HG03457 (cell line): ENCODE results near the gene EDDM3A.
"Not testable (repeated sequence)": the region's sequence is repeated elsewhere in the genome, so short reads cannot be mapped to it uniquely, and the experiment has no call there.

Experiments
- ATAC-seq: cut with Tn5 transposase; IDR thresholded peaks from one replicate; pipeline ENCODE4 v1.9.1; 2021; ENCODE audit warnings: moderate number of reproducible peaks; ENCODE audit not compliant: unreplicated experiment

Gene EDDM3A

GRCh38 chr14:20745571-20746358 is at the start of gene EDDM3A:
Gene EDDM3A, plus strand, starts transcription at chr14:20745887. Its CDS starts 1,694 bp downstream, at chr14:20747581.
- no peak for ATAC-seq

GRCh38 chr14:20696764-20697163 is 48.9 kb upstream of the EDDM3A start:
- ATAC-seq = no peak

- no peak for ATAC-seq
Observed at GRCh38 chr14:20697273-20698017, 48.2 kb upstream of the EDDM3A start.

DNA sequence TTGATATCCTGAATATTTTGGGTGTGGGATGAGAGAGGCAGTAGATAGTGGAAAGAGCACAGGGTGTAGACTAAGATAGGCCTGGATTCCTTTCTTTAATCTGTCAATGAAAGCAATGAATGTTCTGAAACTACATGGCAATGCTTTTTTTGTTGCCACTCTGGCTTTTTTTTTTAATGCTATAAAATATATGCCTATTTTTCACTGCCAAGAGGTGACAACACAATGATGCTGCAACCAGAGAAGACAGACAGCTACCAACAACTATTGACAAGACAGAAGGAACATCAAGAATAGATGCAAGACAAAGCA is 47.7 kb upstream of the EDDM3A start:
- no peak for ATAC-seq

DNA sequence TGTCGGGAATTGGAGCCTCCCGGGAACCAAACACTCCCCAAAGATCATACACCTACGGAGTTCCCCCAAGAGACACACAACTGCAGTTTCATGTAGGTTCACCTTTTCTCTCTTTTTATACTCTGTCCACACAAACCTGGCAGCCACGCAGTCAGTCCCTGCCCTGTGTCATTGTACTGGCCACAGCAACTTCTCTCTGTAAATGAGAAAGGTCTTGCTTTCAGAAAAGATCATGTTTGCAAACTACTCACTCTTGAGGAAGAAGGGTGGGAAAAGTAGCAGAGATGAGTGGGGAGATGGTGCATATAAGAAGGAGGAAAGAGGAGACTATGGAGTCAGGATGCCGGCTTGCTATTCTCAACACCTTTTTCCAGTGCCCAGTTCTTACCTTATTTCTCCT is 46.8 kb upstream of the EDDM3A start:
- ATAC-seq = no peak

- no peak for ATAC-seq
Observed at GRCh38 chr14:20699931-20700330, 45.8 kb upstream of the EDDM3A start.

DNA sequence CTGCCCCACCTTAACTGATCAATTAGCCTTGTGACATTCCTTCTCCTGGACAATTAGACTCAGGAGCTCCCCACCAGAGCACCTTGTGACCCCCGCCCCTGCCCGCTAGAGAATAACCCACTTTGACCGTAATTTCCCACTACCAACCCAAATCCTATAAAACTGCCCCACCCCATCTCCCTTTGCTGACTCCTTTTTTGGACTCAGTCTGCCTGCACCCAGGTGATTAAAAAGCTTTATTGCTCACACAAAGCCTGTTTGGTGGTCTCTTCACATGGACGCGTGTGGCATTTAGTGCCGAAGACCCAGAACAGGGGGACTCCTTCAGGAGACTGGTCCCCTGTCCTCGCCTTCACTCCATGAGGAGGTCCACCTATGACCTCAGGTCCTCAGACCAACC is 44.7 kb upstream of the EDDM3A start:
- not testable (repeated sequence) for ATAC-seq

DNA sequence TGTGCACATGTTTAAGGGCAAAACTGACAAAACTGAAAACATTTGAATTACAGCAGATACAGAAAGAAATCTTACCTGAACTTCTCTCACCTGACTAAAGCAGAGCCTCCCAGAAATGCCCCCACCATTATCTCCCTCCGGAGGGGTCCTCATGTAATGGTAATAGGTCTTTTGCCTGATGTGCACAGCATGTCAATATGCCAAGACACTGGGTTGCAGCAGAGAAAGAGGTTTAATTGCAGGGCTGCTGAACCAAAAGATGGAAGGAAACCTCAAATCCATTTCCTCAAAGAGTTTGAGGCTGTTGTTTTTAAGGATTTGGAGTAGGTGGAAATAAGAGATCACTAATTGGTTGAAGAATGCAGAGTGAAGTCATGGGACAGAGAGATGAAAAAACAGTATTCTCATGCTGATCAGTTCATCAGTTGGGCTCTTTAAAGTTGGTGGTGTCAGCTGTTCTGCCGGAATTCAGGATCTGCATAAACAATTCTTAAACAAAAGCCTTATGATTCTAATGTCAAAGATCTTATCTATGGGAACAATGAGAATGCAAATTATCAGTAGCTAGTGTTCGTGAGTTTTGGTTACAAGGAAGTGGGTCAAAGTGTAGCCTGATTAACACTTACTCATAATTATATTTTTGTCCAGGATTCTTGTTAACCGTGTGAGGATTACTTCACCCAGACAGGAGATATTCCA is 38.9 kb upstream of the EDDM3A start:
- no peak for ATAC-seq

- ATAC-seq = no peak
Observed at GRCh38 chr14:20707622-20708021, 38.1 kb upstream of the EDDM3A start.

GRCh38 chr14:20711261-20711660 is 34.4 kb upstream of the EDDM3A start:
- no peak for ATAC-seq

- no peak for ATAC-seq
Observed at GRCh38 chr14:20711685-20712084, 34.0 kb upstream of the EDDM3A start.

GRCh38 chr14:20712904-20713303 is 32.8 kb upstream of the EDDM3A start:
- no peak for ATAC-seq

DNA sequence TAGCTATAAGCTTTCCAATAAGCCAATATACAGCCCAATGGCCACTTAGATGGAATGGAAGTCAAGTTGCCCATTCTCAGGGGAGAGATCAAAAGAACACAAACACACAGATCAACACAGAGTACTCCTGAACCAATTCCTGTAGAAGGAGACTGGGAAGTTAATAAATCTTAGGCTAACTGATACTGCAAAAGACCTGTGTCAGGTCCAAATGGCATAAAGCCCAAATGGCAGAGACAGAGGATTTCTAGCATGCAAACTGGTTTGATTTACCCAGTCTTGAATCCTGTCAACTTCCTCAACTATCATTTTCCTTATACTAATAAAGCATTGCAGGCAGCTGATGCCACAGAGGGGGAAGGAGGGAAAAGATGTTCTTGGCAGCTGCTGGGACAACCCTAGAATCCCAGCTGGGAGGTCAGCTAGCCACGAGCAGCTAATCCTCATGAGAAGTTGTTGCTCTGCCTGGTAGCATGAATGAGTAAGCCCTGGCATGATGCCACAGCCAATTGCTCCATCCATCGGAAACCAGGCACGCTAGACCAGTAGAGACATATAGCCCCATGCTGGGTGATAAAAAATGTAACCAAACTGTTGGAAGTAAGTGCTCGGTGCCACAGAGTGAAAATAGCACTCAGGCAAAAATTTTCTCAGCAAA is 31.0 kb upstream of the EDDM3A start:
- no peak for ATAC-seq

- no peak for ATAC-seq
Observed at GRCh38 chr14:20719777-20720176, 25.9 kb upstream of the EDDM3A start.

- ATAC-seq = no peak
Observed at GRCh38 chr14:20720741-20721140, 24.9 kb upstream of the EDDM3A start.

DNA sequence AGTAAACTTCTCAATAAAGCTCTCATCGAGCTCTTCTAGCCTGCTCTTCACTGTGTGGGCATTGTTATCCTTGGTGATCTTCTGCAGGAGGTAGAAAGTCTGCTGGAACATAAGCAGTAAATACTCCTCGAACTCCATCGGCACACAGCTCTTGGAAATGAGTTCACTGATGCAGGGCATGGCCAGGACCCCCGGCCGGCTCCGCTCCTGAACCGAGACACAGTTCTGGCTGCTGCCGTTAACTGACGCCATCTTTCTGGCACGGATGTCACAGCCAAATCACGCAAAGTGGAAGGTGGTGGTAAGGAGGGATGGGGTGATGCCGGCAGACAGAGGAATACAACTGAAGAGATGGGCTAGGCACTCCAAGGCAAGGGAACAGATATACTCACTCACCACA is 23.7 kb upstream of the EDDM3A start:
- no peak for ATAC-seq

GRCh38 chr14:20723488-20723887 is 22.2 kb upstream of the EDDM3A start:
- no peak for ATAC-seq

GRCh38 chr14:20726121-20726520 is 19.6 kb upstream of the EDDM3A start:
- not testable (repeated sequence) for ATAC-seq

DNA sequence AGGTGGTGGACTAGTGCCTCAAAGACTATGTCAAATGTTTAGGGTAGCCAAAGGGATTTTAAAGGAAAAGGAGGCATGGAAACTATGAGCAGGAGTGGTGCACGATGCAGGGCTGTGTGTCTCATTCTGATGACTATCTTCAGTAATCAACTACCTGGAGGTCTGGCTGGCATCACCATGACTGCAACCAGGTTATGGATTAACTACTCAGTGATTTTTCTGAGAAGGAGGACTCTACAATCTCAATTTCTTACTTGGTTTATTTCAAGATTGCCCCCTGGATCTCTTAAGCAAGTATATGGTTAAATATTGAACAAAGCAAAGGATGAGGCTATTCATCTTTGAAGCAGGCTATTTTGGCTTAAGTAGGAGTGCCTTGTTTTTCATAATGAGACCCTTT is 19.2 kb upstream of the EDDM3A start:
- no peak for ATAC-seq

GRCh38 chr14:20730891-20731290 is 14.8 kb upstream of the EDDM3A start:
- no peak for ATAC-seq

GRCh38 chr14:20732477-20732876 is 13.2 kb upstream of the EDDM3A start:
- ATAC-seq = no peak
